ENCODE measurements around the gene PBX3. TPM values are rescaled to one million over a fixed set of nuclear protein-coding genes. Genes with fewer than 3 reads are reported as not detected.

The PBX3 gene
- polyA plus RNA-seq, 10 donors: 11.5 to 15.9 (median 12.8) TPM

DNA sequence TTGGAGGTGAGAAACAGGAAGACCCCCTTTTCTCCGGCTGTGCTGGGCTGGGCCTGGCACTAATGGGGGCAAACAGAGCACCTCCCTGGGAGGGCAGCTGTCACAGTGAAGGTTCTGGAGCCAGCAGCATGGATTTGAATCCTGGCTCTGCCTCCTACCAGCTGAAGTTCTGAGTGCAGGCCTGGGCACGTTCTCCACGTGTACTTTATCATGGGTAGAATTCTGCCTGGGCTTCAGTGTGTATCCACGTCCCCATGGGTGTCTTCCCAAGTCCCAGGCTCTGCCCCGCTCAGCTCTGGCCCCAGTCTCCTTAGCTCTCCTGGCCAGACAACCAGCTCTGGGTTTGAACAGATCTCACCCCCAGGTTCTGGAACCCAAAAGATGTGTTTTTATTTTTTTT is 223.2 kb downstream of the PBX3 start:
- no peak for DNase-seq

DNA sequence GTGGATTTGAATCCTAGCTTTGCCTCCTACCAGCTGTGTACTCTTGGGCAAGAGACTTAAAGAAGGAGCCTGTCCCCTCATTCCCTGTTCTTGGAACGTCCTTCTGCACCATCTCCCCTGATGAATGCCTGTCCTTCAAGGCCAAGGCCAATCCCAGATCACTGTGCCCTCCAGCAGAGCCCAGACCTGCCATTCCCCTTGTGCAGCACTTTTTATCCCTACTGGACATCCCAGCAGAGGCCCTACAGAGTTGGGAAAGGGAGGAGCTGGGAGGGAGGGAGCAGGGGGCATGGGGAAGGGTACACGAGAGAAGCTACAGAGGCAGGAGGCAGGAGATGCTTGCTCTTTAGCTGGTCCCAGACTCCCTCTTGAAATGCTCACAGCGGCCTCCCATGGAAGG is 223.9 kb downstream of the PBX3 start:
- DNase-seq: no peak

DNA sequence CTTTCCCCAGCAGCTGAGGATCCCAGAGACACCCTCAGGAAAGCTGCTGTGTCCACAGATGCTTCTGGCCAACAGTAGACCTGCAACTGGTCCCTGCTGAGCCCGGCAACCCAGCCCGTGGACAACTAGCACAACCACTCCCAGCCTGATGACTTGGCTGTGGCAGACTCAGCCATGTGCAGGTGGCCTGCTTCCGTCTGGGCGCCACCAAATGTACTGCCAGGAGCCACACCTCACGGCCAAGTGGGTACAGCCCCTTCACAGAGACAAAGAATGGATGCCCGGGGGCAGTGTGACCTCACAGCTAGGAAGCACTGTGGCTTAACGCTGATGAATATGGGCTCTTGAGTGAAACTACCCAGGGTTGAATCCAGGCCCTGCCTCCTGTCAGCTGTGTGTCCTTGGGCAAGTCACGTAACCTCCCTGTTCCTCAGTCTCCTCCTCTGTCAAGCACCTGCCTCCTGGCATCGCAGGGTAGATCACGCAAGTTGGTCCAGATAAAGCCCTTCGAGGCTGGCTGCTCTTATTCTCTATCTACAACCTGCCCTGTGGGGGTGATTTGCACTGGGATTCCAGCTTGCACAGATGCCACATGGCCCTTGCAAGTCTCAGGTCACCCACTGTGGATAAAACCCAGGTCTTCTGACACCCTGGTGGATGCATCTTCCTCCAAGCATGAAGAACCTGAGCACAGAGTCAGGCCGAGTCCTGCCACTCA is 225.0 kb downstream of the PBX3 start:
- no peak for DNase-seq

DNA sequence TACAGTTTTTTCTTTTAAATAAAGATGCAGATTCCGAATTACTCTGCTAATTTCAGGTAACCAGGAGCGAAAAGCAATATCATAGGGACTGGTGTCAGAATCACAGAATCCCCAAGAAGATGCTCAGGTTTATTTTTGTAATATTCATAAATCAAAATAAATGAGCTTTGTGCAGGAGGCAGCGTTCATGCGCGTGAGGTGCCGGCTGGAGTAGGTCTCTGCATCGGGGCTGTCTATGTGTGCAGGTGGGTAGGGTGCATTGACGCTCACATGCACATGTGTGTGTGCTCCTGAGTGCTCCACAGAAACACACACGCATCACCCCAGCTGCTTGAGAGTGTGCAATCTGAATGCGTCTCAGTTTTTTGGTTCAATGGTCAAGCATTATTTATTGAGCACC is 226.4 kb downstream of the PBX3 start:
- no peak for DNase-seq

DNA sequence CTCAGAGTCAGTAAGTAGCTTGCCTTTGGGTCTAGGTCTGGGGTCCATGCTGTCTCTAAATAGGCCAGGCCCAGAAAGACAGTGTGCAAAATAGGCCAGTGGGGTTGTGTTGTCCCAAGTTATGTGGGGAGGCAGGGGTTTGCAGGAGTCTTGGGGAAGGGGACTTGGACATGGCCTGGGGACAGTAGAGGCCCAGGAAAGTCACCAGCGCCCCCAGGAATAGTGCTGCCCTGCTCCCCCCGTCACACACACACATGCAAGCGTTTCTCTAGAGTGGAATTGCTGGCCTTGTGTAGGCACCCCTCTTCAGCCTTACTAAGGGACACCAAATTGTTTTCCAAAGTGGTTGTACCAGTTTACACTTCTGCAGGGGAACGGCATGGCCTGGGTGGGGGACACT is 227.5 kb downstream of the PBX3 start:
- DNase-seq: no peak

DNA sequence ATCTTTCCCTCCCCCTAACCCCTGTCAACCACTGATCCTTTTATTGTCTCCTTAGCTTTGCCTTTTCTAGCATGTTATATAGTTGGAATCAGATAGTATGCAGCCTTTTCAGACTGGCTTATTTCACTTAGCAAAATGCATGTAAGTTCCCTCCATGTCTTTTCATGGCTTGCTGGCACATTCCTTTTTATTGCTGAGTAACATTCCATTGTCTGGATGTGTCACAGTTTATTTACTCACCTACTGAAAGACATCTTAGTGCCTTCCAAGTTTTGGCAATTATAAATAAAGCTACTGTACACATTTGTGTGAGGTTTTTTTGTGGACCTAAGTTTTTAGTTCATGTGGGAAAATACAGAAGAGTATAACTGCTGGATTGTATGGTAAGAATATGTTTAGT is 230.1 kb downstream of the PBX3 start:
- no peak for DNase-seq

DNA sequence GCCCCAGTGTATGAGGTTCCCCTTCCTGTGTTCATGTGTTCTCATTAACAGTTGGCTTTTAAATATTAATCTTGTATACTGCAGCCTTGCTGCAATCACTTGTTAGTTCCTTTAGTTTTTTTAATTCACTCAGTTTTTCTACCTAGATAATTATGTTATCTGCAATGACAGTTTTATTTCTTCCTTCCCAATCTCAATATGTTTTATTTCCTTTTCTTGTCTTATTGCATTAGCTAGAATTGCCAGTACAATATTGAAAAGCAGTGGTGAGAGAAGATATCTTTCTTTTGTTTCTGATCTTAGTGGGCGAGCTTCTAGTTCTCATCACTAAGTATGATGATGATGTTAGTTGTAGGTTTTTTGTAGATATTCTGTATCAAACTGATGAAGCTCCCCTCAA is 232.2 kb downstream of the PBX3 start:
- DNase-seq: no peak

DNA sequence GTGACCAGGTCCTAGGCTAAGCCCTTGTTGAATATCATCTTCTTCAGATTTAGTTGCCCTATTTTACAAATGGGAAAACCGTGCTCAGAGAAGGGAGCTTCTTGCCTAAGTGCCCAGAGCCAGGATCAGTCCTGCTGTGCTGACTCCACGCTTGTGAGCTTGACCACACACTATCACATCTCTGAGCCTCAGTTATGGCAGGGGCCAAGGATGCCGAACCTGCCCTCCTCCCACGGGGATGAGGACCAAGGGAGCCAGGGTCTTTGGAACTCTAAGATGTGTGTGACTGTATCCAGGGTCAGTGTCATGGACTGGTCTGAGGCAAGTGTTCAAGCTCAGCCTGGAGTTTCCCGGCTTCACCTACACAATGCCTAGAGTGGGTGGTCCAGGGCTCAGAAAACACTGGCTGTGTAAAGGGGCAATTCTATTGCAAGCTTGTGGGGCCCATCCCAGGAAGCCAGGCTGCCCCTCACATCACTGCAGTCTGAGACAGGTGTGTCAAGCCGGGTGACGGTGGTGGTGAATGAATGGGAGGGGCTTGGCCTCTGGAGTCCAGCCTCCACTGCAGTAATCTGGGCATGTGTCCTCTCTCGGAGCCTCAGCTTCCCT is 235.7 kb downstream of the PBX3 start:
- no peak for DNase-seq

DNA sequence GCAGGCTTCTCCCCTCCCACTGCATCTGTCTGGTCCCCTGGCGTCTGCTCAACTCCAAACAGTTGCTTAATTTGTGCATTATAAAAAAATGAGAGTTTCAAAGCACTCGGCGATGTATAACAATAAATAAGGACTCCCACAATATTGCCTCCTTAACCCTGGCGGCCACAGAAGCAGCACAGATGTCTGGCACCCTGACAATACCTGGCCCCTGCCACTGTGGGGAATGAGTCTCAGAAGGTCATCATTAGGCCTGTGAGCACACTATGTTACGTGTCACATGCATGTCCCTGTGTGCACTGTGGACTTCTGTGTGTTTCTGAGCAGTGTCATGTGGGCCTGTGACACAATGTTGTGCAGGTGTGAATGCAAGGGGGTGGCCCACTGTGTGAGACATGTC is 236.5 kb downstream of the PBX3 start:
- no peak for DNase-seq

DNA sequence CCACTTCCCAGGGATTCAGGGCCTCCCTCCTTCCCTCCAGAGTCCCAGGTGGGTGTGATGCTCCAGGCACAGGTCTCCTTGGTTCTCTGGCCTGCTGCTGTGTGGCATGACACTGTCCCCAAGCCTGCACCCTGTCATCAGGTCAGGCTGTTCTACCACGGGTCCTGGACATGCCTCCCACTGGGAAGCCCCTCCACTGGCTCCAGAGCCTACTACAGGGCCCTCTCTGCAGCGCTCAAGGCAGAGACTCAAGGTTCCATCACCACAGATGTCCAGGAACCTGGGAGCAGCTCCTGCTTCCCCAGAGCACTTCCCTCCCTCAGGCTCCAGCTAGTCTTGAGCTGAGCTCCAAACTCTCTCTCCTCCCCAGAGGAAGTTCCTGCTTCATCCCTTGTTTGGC is 237.3 kb downstream of the PBX3 start:
- no peak for DNase-seq

DNA sequence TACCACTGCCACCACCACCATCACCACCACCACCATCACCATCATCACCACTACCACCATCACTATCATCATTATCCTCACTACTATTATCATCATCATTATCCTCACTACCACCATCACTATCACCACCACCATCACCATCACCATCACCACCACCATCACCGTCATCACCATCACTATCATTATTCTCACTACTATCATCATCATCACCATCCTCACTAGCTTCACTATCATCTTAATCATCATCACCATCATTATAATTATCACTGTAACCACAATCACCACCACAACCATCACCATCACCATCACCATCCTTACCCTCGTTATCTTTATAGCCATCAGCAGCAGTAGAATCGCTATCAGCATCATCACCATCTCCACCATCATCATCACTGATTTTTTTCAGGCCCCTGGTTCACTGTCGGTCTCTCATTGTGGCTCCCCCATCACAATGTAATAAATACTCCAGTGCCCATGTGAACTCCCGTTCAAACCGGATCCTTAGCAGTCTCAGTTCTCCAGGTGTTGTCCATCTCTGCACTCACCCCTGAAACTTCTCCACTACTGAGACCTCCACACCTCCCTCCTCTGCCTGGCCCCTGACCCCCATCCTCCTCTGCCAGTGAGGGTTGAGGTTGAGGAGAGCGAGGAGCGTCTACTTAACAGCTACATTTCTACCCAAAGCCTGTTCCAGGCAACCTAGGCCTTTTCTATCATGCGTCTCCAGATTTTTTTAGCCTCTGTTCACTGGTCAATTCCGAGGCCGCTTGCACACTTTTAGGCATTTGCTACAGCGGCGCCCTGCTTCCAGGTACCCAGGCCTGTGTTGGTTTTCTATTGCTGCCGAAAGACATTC is 238.2 kb downstream of the PBX3 start:
- DNase-seq: no peak

DNA sequence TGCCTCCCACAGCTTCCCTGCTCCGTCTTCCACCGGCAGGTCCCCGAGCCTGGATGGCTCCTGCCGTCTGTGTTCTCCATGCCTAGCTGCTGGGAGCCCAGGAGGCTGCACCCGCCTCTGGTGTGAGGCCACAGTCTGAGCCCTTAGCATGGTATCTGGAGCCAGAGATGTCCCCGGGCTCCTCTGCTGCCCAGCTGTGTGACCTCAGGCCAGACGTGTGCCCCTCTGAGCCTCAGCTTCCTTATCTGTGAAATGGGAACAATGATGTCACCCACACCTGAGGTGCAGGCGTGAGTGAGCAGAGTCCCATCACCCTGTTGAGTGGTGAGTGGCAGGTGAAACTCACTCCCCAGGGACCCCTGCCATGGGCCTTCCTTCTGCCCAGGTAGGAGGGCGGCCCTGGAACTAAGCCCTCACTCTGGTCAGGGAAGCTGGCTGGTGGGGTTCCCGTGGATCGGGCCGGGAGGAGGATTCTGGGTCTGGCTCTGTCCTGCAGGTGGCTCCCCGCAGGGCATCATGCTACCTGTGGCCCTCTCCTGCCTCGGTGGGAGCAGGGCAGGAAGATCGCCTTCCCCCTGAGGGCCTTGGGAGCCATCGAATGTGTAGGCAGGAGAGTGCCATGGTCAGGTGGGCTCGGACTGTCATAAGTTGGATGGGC is 239.0 kb downstream of the PBX3 start:
- no peak for DNase-seq

DNA sequence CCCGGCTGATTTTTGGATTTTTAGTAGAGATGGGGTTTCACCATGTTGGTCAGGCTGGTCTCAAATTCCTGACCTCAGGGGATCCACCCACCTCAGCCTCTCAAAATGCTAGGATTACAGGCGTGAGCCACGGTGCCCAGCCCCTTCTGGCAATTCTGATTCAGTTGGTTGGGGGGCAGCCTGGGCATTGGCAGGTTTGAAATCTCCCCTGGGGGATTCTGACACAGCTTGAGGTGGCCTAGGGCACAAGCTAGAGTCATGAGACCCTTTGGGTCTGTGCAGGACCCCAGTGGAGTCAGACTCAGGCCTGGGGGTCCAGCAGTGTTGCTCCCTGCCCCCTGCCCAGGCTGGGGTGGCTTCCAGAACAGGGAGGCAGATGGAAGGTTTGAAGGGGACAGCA is 239.8 kb downstream of the PBX3 start:
- DNase-seq: no peak

DNA sequence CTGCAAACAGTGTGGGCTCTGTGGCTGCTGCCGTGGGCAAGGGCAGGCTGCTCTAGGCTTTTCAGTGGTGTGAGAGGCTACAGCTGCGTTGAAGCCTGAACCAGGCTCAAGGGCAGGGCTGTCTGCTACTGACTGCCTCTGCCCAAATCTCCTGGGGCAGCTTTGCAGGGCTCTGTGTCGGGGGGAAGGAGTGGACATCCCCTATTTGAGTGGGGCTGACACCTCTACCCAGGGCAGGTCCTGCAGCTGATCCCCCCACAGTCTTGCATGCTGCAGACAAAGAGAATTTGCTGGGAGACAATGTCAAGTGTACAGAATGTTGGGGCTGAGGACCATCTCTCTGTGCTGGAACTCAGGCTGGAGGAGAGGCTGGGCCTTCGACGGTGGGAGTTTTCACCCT is 240.2 kb downstream of the PBX3 start:
- DNase-seq: no peak

DNA sequence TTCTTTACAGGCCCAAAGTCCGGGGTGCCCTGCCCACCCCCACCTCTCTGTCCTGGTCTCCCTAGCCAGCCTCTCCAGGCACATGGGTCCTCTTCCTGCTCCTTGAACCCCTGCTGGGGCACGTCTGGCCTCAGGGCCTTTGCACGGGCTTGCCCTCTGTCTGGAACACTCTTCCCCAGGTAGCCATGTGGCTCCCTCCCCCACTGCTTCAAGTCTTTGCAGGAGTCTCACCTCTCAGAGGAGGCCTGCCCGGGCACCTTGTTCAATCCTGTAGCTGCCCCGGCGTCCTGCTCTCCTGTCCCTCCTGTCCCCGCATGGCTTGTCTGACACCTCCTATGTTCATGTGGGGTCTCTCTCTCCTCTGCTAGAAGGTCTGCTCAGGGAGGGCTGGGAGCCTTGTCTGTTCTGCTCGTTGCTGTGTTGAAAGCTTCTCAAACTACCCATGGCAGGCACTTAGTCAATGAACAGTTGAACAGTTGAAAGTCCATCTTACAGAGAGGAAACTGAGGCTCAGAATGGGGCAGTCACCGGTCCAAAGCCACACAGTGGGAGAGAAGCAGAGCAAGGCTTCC is 241.4 kb downstream of the PBX3 start:
- DNase-seq: no peak

DNA sequence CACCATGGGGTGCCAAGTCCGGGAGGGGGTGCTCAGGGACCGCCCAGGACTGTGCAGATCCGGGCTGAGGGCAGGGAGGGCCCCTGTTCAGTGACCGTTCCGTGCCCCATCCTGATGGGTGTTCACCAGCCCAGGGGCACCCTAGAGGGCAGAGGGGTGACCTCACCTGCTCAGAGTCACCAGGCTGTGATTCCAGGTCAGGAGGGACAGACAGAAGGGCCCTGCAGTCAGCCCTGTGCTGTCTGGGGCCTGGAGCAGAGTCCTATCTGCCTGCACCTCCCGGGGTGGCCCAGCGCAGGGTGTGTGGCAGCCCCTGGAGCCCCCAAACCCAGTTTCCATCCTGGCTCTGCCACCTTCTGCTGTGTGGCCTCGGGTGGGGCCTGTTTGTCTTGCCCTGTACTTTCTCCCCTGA is 241.9 kb downstream of the PBX3 start:
- DNase-seq: no peak

DNA sequence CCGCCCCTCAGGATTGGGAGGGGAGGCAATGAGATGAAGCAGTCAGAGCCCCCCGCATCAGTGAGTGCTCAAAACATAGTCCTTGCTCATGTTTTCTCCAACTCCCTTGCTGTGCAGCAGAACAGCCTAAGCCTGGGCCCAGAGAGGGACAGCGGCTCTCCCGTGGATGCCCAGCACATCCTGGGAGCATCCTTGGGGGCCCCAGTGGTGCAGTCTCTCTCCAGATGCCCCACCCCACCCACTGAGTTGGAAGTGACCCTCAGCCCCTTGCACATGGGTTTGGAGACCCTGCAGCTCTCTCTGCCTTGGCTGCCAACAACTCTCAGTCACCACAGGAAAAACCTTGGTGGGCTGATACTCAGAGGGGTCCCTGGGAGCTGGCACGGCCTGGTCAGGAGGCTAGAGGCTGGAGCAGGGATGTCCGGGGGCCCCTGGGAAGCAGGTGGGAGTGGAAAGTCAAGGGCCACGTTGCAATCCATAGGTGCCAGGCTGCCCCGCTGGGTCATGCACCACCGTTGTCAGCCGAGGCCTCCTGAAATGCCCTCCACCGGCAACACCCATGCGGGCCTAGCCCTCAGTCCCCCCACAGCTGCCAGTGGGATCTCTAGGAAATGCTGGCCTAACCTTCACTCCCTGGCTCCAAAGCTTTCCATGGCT is 242.5 kb downstream of the PBX3 start:
- no peak for DNase-seq

DNA sequence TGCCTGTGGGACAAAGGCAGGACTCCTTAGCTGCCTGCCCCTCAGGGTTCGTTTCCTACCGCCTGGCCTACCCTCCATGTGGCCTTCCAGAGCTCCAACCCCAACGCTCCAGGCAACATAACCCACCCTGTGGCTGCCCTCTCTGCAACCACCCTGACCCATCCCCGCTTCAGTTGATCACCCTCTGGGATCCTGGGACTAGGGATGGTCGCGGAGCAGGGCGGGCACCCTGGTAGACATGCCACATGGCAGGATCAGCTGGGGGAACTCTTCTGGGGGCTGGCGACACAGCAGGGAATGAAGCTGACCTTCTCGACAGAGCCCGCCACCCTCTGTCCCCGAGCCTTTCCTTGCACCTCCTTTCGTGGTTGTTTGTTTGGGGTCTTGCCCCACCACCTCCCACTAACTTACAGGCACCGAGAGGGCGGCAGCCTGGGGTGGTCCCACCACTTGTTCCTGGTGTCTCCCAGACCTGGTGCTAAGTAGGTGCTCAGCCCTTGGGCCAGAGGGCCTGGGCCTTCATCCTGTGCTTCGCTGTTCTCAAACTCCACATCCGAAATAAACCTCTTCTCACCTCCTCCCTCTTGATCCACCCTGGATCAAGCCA is 243.1 kb downstream of the PBX3 start:
- DNase-seq: no peak

DNA sequence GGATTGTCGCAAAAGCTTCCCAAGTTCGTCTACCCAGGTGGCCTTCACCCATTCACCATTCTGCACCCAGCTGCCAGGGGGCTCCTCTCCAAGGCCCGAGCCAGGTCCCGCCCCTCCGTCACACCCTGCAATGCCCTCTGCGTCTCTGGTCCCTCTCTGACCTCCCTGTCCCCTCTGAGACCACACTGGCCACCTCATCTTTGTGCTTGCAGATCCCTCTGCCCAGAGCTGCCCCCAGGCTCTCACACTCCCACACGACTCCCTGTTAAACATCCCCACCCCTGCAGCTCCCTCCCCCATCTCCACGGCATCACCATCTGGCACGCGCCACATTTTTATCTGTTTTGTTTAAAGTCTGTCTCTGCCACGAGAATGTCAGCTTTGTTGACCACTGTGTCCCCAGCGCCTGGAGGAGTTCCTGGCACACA is 243.6 kb downstream of the PBX3 start:
- no peak for DNase-seq

DNA sequence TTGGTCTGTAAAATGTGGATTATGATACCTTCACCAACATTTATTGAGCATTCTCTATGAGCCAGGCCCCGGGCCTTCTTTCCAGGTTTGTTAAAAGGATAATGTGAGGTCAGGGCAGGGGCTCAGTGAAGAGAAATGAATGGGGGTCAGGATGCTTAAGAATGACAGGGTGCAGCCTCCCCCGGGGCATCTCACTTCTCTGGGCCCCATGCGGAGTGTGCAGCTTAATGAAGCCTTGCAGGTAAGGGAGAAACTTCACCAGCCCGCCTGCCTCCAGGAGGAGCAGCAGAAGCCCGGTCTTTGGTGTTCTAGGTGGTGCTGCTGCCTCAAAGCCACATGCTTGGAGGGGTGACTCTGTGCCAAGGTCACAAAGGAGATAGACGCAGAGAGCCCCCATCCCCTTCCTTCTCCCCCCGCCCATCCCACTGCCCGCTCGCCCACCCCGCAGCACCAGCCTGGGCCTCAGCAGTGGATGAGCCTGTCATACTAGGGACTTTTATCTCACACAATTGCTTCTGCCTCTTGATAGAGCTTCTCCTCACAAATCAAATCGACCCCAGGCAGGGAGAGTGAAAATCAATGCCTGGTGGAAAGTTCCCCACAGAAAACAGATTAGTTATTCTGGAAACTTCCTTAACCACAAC is 244.8 kb downstream of the PBX3 start:
- DNase-seq: no peak

DNA sequence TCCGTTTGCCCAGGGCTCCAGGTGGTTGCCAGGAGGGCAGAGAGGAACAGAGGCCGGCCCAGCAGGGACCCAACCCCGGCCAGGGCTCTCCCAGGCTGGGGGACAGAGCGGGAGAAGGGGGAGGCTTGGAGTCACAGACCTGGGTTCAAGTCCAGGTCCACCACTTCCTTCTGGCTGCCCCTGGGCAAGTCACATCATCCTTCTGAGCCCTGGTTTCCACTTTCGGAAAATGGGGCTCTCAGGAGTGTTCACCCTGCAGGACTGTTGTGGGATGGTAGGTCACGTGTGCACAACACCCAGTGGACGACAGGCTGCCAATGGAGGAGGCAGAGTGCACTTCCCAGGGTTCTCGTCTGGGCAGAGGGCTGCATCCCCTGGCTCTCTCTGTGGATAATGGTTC is 245.4 kb downstream of the PBX3 start:
- no peak for DNase-seq
